OCI-LY7 (cell line): Measurements from ENCODE around the gene SDE2. TPM values are rescaled to one million over a fixed set of nuclear protein-coding genes. Genes with fewer than 3 reads are reported as not detected.

ENCODE experiments used
- BruUV-seq: library from RNA; stranded (reverse); fragments of 400-500 nt; replicated peaks from 2 replicates; lab custom pipeline; 2021; lab: Mats Ljungman, UMichigan
- CTCF ChIA-PET: fragments of 300-600 bp; sonication (Branson Sonifier 250); formaldehyde crosslinking; loops from one replicate; lab custom pipeline; 2022; ENCODE audit warnings: antibody characterized with exemption; ENCODE audit not compliant: unreplicated experiment; lab: Charles Lee
- POLR2A ChIA-PET: fragments of 300-600 bp; sonication (Branson Sonifier 250); formaldehyde crosslinking; loops from one replicate; lab custom pipeline; 2022; ENCODE audit warnings: antibody characterized with exemption; lab: Charles Lee
- DNase-seq: peaks from one replicate; pipeline ENCODE4 v3.0.0-alpha.2; 2015; ENCODE audit warnings: low spot score
- H2AFZ ChIP-seq: fragments of 200-600 bp; sonication (generic), shearing (Covaris generic); 2 replicates; pipeline ENCODE4 v1.6.1; 2014; ENCODE audit warnings: mild to moderate bottlenecking, antibody characterized with exemption, low read length, moderate library complexity
- H3K27ac ChIP-seq: fragments of 200-600 bp; sonication (generic); 2 replicates; pipeline ENCODE4 v1.5.1; 2014; ENCODE audit warnings: mixed run types, low read depth, mild to moderate bottlenecking, moderate library complexity, low read length, inconsistent platforms; ENCODE audit not compliant: poor library complexity, severe bottlenecking
- H3K36me3 ChIP-seq: fragments of 200-600 bp; sonication (generic); 2 replicates; pipeline ENCODE4 v1.6.1; 2014; ENCODE audit warnings: mild to moderate bottlenecking, antibody characterized with exemption, low read length, moderate library complexity, mixed read lengths; ENCODE audit not compliant: insufficient read depth
- H3K4me1 ChIP-seq: fragments of 200-600 bp; sonication (generic); 2 replicates; pipeline ENCODE4 v1.5.1; 2014; ENCODE audit warnings: mild to moderate bottlenecking, low read length; ENCODE audit not compliant: insufficient read depth, poor library complexity, severe bottlenecking
- H3K4me2 ChIP-seq: fragments of 200-600 bp; sonication (generic); 2 replicates; pipeline ENCODE4 v1.6.1; 2014; ENCODE audit warnings: mild to moderate bottlenecking, low read length
- H3K4me3 ChIP-seq: fragments of 200-600 bp; sonication (generic); 2 replicates; pipeline ENCODE4 v1.5.1; 2014; ENCODE audit warnings: mild to moderate bottlenecking, low read depth, low read length; ENCODE audit not compliant: poor library complexity, severe bottlenecking
- H3K79me2 ChIP-seq: fragments of 200-600 bp; sonication (generic); 2 replicates; pipeline ENCODE4 v1.6.1; 2016; ENCODE audit warnings: low read depth, mild to moderate bottlenecking, low read length, moderate library complexity, mixed read lengths; ENCODE audit not compliant: insufficient read depth
- H3K9me2 ChIP-seq: fragments of 200-600 bp; sonication (generic); 2 replicates; pipeline ENCODE4 v1.6.1; 2016; ENCODE audit warnings: mild to moderate bottlenecking, low read length, mixed read lengths; ENCODE audit not compliant: insufficient read depth
- H3K9me3 ChIP-seq: fragments of 200-600 bp; sonication (generic); 2 replicates; pipeline ENCODE4 v1.6.1; 2014; ENCODE audit warnings: mild to moderate bottlenecking, mixed run types, low read length, mixed read lengths
- H4K20me1 ChIP-seq: fragments of 200-600 bp; sonication (generic); 2 replicates; pipeline ENCODE4 v1.6.1; 2014; ENCODE audit warnings: mild to moderate bottlenecking, antibody characterized with exemption, low read length, moderate library complexity, mixed read lengths; ENCODE audit not compliant: insufficient read depth
- EZH2phosphoT487 ChIP-seq: fragments of 200-600 bp; sonication (generic); IDR thresholded peaks from 2 replicates; pipeline ENCODE4 v1.6.1; 2018; ENCODE audit warnings: low read depth, borderline replicate concordance, mild to moderate bottlenecking, mixed run types, antibody characterized with exemption, low read length, moderate library complexity, mixed read lengths
- intact Hi-C: fragments of 100-400 bp; cut with micrococcal nuclease; formaldehyde crosslinking; loops from one replicate; pipeline ENCODE4 v1.10.0; 2022; ENCODE audit not compliant: unreplicated experiment
- small RNA-seq: library from RNA; depleted of rRNA; stranded (forward); fragments of <200 nt; gene quantifications from one replicate; pipeline ENCODE3, GENCODE V24; 2014
- total RNA-seq, 2 experiments: library from RNA; depleted of rRNA in 1 of 2; stranded (reverse); fragments of >200 nt in 1 of 2; shearing (Covaris generic) in 1 of 2; gene quantifications; 2 replicates each; pipeline ENCODE4 v1.2.3, GENCODE V29; 2014 to 2022
- TF ChIP-seq, protein P1 (sequence below): fragments of 200-600 bp; sonication (generic); conservative IDR thresholded peaks from 2 replicates; pipeline ENCODE4 v1.5.1; 2014; ENCODE audit warnings: mild to moderate bottlenecking, antibody characterized with exemption, low read length, moderate library complexity, mixed read lengths

SDE2 gene
- total RNA-seq, 2 experiments from 2014 or later, result 18.2 to 25.0 TPM

DNA sequence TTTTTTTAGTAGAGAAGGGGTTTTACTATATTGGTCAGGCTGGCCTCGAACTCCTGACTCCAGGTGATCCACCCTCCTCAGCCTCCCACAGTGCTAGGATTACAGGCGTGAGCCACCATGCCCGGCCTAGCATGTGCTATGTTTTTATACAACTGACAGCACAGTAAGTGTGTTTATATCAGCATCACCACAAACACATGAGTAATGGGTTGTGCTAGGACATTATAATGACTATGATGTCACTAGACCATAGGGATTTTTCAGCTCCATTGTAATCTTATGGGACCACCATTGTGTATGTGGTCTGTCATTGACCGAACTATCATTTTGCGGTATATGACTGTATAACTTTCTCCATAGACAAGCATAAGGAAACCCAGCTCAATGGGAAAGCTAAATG lies 64.4 kb downstream of the SDE2 start:
- POLR2A ChIA-PET, result interaction anchor here (0.5 to 4.6 kb wide), 3 partner anchors 11 to 52 kb away, joined by 3 to 56 read pairs (median 4); partner anchors contain the start of gene PYCR2
- Histone ChIP-seq H3K4me3 (no peak overlapping the region), H3K4me2 (no peak overlapping the region), H3K9me2 (no peaks in the 10 kb centered on the region), H4K20me1 (no peaks in the 10 kb centered on the region), H3K9me3 (no peaks in the 10 kb centered on the region), H3K36me3 (no peaks in the 10 kb centered on the region), H3K79me2 (no peaks in the 10 kb centered on the region), H3K27ac (no peak overlapping the region), H2AFZ (no peak overlapping the region), H3K4me1 (peaks cover 32% of the 10 kb centered on the region)
- TF ChIP-seq, protein P1, sequence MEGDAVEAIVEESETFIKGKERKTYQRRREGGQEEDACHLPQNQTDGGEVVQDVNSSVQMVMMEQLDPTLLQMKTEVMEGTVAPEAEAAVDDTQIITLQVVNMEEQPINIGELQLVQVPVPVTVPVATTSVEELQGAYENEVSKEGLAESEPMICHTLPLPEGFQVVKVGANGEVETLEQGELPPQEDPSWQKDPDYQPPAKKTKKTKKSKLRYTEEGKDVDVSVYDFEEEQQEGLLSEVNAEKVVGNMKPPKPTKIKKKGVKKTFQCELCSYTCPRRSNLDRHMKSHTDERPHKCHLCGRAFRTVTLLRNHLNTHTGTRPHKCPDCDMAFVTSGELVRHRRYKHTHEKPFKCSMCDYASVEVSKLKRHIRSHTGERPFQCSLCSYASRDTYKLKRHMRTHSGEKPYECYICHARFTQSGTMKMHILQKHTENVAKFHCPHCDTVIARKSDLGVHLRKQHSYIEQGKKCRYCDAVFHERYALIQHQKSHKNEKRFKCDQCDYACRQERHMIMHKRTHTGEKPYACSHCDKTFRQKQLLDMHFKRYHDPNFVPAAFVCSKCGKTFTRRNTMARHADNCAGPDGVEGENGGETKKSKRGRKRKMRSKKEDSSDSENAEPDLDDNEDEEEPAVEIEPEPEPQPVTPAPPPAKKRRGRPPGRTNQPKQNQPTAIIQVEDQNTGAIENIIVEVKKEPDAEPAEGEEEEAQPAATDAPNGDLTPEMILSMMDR, result no peak
- TF ChIP-seq EZH2phosphoT487, result no peak
- no TSS peak for BruUV-seq
- CTCF ChIA-PET, result interaction anchor here (1.0 kb wide), 1 partner anchor 10 kb away, joined by 4 read pairs; no protein-coding TSS in a partner anchor
- no peak for DNase-seq
- intact Hi-C loops, result no loop called here

- no peak for DNase-seq
- no peak overlapping the region for H3K4me2 ChIP-seq
- H3K27ac ChIP-seq, result no peak overlapping the region
- H3K79me2 ChIP-seq, result no peaks in the 10 kb centered on the region
- ChIA-PET POLR2A (interaction anchor here (0.9 to 2.3 kb wide), 6 partner anchors 8 to 51 kb away, joined by 3 to 10 read pairs (median 5); partner anchors contain the start of genes LEFTY2, PYCR2 and TMEM63A), CTCF (no interaction called here)
- H3K36me3 ChIP-seq, result no peaks in the 10 kb centered on the region
- no TSS peak for BruUV-seq
- H3K4me3 ChIP-seq, result no peak overlapping the region
- H3K4me1 ChIP-seq, result peaks cover 37% of the 10 kb centered on the region
- H2AFZ ChIP-seq, result no peak overlapping the region
- H3K9me2 ChIP-seq, result no peaks in the 10 kb centered on the region
- intact Hi-C loops, result no loop called here
- no peaks in the 10 kb centered on the region for H4K20me1 ChIP-seq
- TF ChIP-seq, protein P1, result no peak
- no peak for TF ChIP-seq EZH2phosphoT487
- H3K9me3 ChIP-seq, result no peaks in the 10 kb centered on the region
These were observed 66.1 kb downstream of the SDE2 start for GRCh38 chr1:225933072-225933471.

Small RNA genes within 50 kb of the gene (small RNA-seq; reads per million reads assigned to genes)
- gene AL117348.1 (not detected), gene NDUFA3P3 (not detected)

Other genes with a start within 250 kb of the SDE2 start
- gene SRP9, start 221.5 kb downstream of the SDE2 start, total RNA-seq (2014; rRNA removed; shearing (Covaris generic)), result 182 and 221 TPM in 2 replicates
- gene SRP9, start 221.5 kb downstream of the SDE2 start, total RNA-seq (2022), result 302 and 306 TPM in 2 replicates
- 0.41 and 0.44 TPM in 2 replicates for gene EPHX1, start 189.2 kb downstream of the SDE2 start, total RNA-seq (2014; rRNA removed; shearing (Covaris generic))
- 0.89 and 1.3 TPM in 2 replicates for gene EPHX1, start 189.2 kb downstream of the SDE2 start, total RNA-seq (2022)
- 20.9 and 21.0 TPM in 2 replicates for gene TMEM63A, start 117.0 kb downstream of the SDE2 start, total RNA-seq (2014; rRNA removed; shearing (Covaris generic))
- 46.5 and 53.3 TPM in 2 replicates for gene TMEM63A, start 117.0 kb downstream of the SDE2 start, total RNA-seq (2022)
- 0.09 TPM in 1 of 2 replicates, not detected in the other for gene LEFTY1, start 110.2 kb downstream of the SDE2 start, total RNA-seq (2014; rRNA removed; shearing (Covaris generic))
- 0.44 and 1.0 TPM in 2 replicates for gene LEFTY1, start 110.2 kb downstream of the SDE2 start, total RNA-seq (2022)
- gene PYCR2, start 75.1 kb downstream of the SDE2 start, total RNA-seq (2014; rRNA removed; shearing (Covaris generic)), result 120 and 136 TPM in 2 replicates
- gene PYCR2, start 75.1 kb downstream of the SDE2 start, total RNA-seq (2022), result 153 and 181 TPM in 2 replicates
- gene LEFTY2, start 58.1 kb downstream of the SDE2 start, total RNA-seq (2014; rRNA removed; shearing (Covaris generic)), result 3.8 and 4.8 TPM in 2 replicates
- 4.3 and 7.3 TPM in 2 replicates for gene LEFTY2, start 58.1 kb downstream of the SDE2 start, total RNA-seq (2022)
- 365 and 416 TPM in 2 replicates for gene H3-3A, start 63.4 kb upstream of the SDE2 start, total RNA-seq (2014; rRNA removed; shearing (Covaris generic))
- 661 and 742 TPM in 2 replicates for gene H3-3A, start 63.4 kb upstream of the SDE2 start, total RNA-seq (2022)
- 30.3 and 35.3 TPM in 2 replicates for gene ACBD3, start 187.4 kb upstream of the SDE2 start, total RNA-seq (2014; rRNA removed; shearing (Covaris generic))
- 51.7 and 54.1 TPM in 2 replicates for gene ACBD3, start 187.4 kb upstream of the SDE2 start, total RNA-seq (2022)
- 0.28 and 0.82 TPM in 2 replicates for gene MIXL1, start 224.3 kb upstream of the SDE2 start, total RNA-seq (2014; rRNA removed; shearing (Covaris generic))
- 2.2 and 2.7 TPM in 2 replicates for gene MIXL1, start 224.3 kb upstream of the SDE2 start, total RNA-seq (2022)